HCT116 (cell line): ENCODE data around the gene IQCN. TPM values are rescaled to one million over a fixed set of nuclear protein-coding genes. Genes with fewer than 3 reads are reported as not detected.

Experiments
- ATAC-seq: fragments of 200-7000 bp; cut with Tn5 transposase; 2 replicates; pipeline ENCODE4 v1.9.1; 2020; ENCODE audit warnings: mild to moderate bottlenecking, moderate library complexity
- BruUV-seq: library from RNA; stranded (reverse); fragments of 400-500 nt; replicated peaks from 2 replicates; lab custom pipeline; 2021; lab: Mats Ljungman, UMichigan
- CTCF ChIA-PET: fragments of 300-600 bp; sonication (Branson Sonifier 250); formaldehyde crosslinking; loops from one replicate; lab custom pipeline; 2021; ENCODE audit warnings: antibody characterized with exemption; lab: Charles Lee
- POLR2A ChIA-PET: fragments of 300-600, 350-600 bp; sonication (Branson Sonifier 250); formaldehyde crosslinking; loops from one replicate; lab custom pipeline; 2021; ENCODE audit warnings: antibody characterized with exemption; lab: Charles Lee
- RAD21 ChIA-PET, 2 experiments: fragments of 300-600 bp; sonication (Branson Sonifier 250); formaldehyde crosslinking; loops; one replicate each; lab custom pipeline; 2023; ENCODE audit warnings: low total read pairs in 2 of 2; ENCODE audit not compliant: uncharacterized antibody in 2 of 2, unreplicated experiment in 2 of 2, low non-redundant PET in 1 of 2; lab: Charles Lee
- DNase-seq: peaks from one replicate; pipeline ENCODE4 v3.0.0-alpha.2; 2010; ENCODE audit warnings: low read depth, low spot score
- H2AFZ ChIP-seq: fragments of 200-600 bp; shearing (Covaris generic), sonication (generic); 2 replicates; pipeline ENCODE4 v1.6.1; 2017; ENCODE audit warnings: low read depth, mixed run types, mixed read lengths, antibody characterized with exemption, low read length; ENCODE audit not compliant: poor library complexity, severe bottlenecking
- H3K27ac ChIP-seq: 2 replicates; pipeline ENCODE4 v1.5.1; 2012; ENCODE audit warnings: low read depth, low read length
- H3K27me3 ChIP-seq: fragments of 200-600 bp; sonication (generic); 2 replicates; pipeline ENCODE4 v1.6.1; 2016; ENCODE audit warnings: mixed run types, low read length, mixed read lengths; ENCODE audit not compliant: insufficient read depth
- H3K36me3 ChIP-seq, 2 experiments: fragments of 200-500 bp in 1 of 2; fragments of 200-600 bp in 1 of 2; sonication (Bioruptor generic) in 1 of 2; sonication (generic) in 1 of 2; 2 replicates each; pipeline versions ENCODE4 v1.5.1 to v1.6.1; 2014 to 2016; ENCODE audit warnings: low read length in 2 of 2, inconsistent platforms in 1 of 2, mixed read lengths in 1 of 2, mixed run types in 1 of 2; ENCODE audit not compliant: insufficient read depth in 2 of 2, control insufficient read depth in 1 of 2
- H3K4me1 ChIP-seq, 2 experiments: fragments of 200-600 bp in 1 of 2; sonication (generic) in 1 of 2; 2 replicates each; pipeline versions ENCODE4 v1.5.1 to v1.6.1; 2012 to 2017; ENCODE audit warnings: low read length in 2 of 2, inconsistent platforms in 1 of 2, mild to moderate bottlenecking in 1 of 2, mixed read lengths in 1 of 2, mixed run types in 1 of 2, moderate library complexity in 1 of 2; ENCODE audit not compliant: insufficient read depth in 2 of 2, control insufficient read depth in 1 of 2
- H3K4me2 ChIP-seq: fragments of 200-600 bp; sonication (generic); 2 replicates; pipeline ENCODE4 v1.6.1; 2017; ENCODE audit warnings: mixed run types, low read length, mixed read lengths
- H3K4me3 ChIP-seq, 2 experiments: fragments of 200-600 bp in 1 of 2; sonication (generic) in 1 of 2; replicated peaks in 1 of 2; 2 replicates each; pipeline ENCODE4 v1.5.1; 2011 to 2016; ENCODE audit warnings: low read length in 2 of 2, control low read depth in 1 of 2, low read depth in 1 of 2, mild to moderate bottlenecking in 1 of 2, mixed read lengths in 1 of 2, mixed run types in 1 of 2
- H3K79me2 ChIP-seq: fragments of 200-600 bp; sonication (generic); 2 replicates; pipeline ENCODE4 v1.6.1; 2017; ENCODE audit warnings: mild to moderate bottlenecking, mixed run types, low read length, moderate library complexity, mixed read lengths; ENCODE audit not compliant: insufficient read depth
- H3K9ac ChIP-seq: fragments of 200-600 bp; sonication (generic); 2 replicates; pipeline ENCODE4 v1.6.1; 2016; ENCODE audit warnings: low read length, mixed read lengths
- H3K9me2 ChIP-seq: fragments of 200-600 bp; sonication (generic), shearing (Covaris generic); 2 replicates; pipeline ENCODE4 v1.6.1; 2017; ENCODE audit warnings: mixed run types, mild to moderate bottlenecking, moderate library complexity; ENCODE audit not compliant: insufficient read depth
- H3K9me3 ChIP-seq, 2 experiments: fragments of 200-500 bp in 1 of 2; fragments of 200-600 bp in 1 of 2; sonication (Bioruptor generic) in 1 of 2; sonication (generic) in 1 of 2; 2 replicates each; pipeline ENCODE4 v1.6.1; 2014 to 2017; ENCODE audit warnings: low read length in 2 of 2, mixed read lengths in 2 of 2, inconsistent platforms in 1 of 2, low read depth in 1 of 2, mild to moderate bottlenecking in 1 of 2, mixed run types in 1 of 2, moderate library complexity in 1 of 2; ENCODE audit not compliant: control insufficient read depth in 1 of 2, insufficient read depth in 1 of 2
- H4K20me1 ChIP-seq: fragments of 200-600 bp; sonication (generic), shearing (Covaris generic); 2 replicates; pipeline ENCODE4 v1.6.1; 2017; ENCODE audit warnings: mixed run types, mild to moderate bottlenecking, moderate library complexity; ENCODE audit not compliant: insufficient read depth
- ATF3 ChIP-seq: IDR thresholded peaks from 2 replicates; pipeline ENCODE4 v1.6.1; 2012
- CEBPB ChIP-seq: IDR thresholded peaks from 2 replicates; pipeline ENCODE4 v1.6.1; 2012; ENCODE audit warnings: low read depth
- EZH2 ChIP-seq: fragments of 200-600 bp; sonication (generic); IDR thresholded peaks from 2 replicates; pipeline ENCODE4 v1.6.1; 2017; ENCODE audit warnings: antibody characterized with exemption, mixed run types
- FOSL1 ChIP-seq: IDR thresholded peaks from 2 replicates; pipeline ENCODE4 v1.6.1; 2012; ENCODE audit warnings: low read depth
- MAX ChIP-seq: IDR thresholded peaks from 2 replicates; pipeline ENCODE4 v1.6.1; 2012
- POLR2A ChIP-seq: IDR thresholded peaks from 2 replicates; pipeline ENCODE4 v1.7.0; 2011; ENCODE audit warnings: borderline replicate concordance; ENCODE audit not compliant: insufficient read depth, insufficient read length; ENCODE audit errors: extremely low read depth
- RAD21 ChIP-seq: IDR thresholded peaks from 2 replicates; pipeline ENCODE4 v1.6.1; 2012; ENCODE audit warnings: low read depth, mild to moderate bottlenecking
- SIN3A ChIP-seq: IDR thresholded peaks from 2 replicates; pipeline ENCODE4 v1.6.1; 2012; ENCODE audit warnings: low read depth
- SRF ChIP-seq: IDR thresholded peaks from 2 replicates; pipeline ENCODE4 v1.6.1; 2012; ENCODE audit warnings: low read depth
- TCF7L2 ChIP-seq: IDR thresholded peaks from 2 replicates; pipeline ENCODE4 v1.7.0; 2011; ENCODE audit warnings: borderline replicate concordance, inconsistent platforms; ENCODE audit not compliant: insufficient read depth, insufficient read length; ENCODE audit errors: extremely low read depth
- intact Hi-C: fragments of 100-400 bp; cut with micrococcal nuclease; formaldehyde crosslinking; loops from 2 replicates; pipeline ENCODE4 v1.10.0; 2022
- total RNA-seq: library from RNA; stranded (reverse); gene quantifications from one replicate; pipeline ENCODE4 v1.2.1, GENCODE V29; 2021; ENCODE audit not compliant: unreplicated experiment

Gene IQCN
- total RNA-seq, 1 experiment from 2014 or later = 4.8 TPM

GRCh38 chr19:18264137-18264854 lies 10.0 kb downstream of the IQCN start:
- intact Hi-C loops = no loop called here
- no peaks in the 10 kb centered on the region for H3K9me3 ChIP-seq
- POLR2A ChIA-PET = no interaction called here
- CTCF ChIA-PET = no interaction called here
- H3K9ac ChIP-seq = no peak overlapping the region
- no peaks in the 10 kb centered on the region for H3K27me3 ChIP-seq
- no peaks in the 10 kb centered on the region for H4K20me1 ChIP-seq
- H3K27ac ChIP-seq = no peak overlapping the region
- no peaks in the 10 kb centered on the region for H3K79me2 ChIP-seq
- no peak overlapping the region for H2AFZ ChIP-seq
- H3K36me3 ChIP-seq = no peaks in the 10 kb centered on the region
- DNase-seq (no peak), ATAC-seq (no peak)
- H3K9me2 ChIP-seq = no peaks in the 10 kb centered on the region
- BruUV-seq = no TSS peak
- RAD21 ChIA-PET = no interaction called here
- no peaks in the 10 kb centered on the region for H3K4me1 ChIP-seq
- H3K4me3 ChIP-seq = no peak overlapping the region
- TF ChIP-seq SIN3A = no peak
- no peak for TF ChIP-seq CEBPB
- no peak overlapping the region for H3K4me2 ChIP-seq

- no peaks in the 10 kb centered on the region for H3K27me3 ChIP-seq
- no TSS peak for BruUV-seq
- H3K4me1 ChIP-seq = no peaks in the 10 kb centered on the region
- no peak for DNase-seq
- H4K20me1 ChIP-seq = no peaks in the 10 kb centered on the region
- no peak for ATAC-seq
- no peak overlapping the region for H3K27ac ChIP-seq
- ChIA-PET POLR2A (interaction anchor here (1.5 kb wide), 1 partner anchor 59 kb away, joined by 3 read pairs; the partner anchor contains the start of gene LSM4), RAD21 (no interaction called here), CTCF (no interaction called here)
- H3K9me2 ChIP-seq = no peaks in the 10 kb centered on the region
- no peak overlapping the region for H3K4me3 ChIP-seq
- H3K79me2 ChIP-seq = no peaks in the 10 kb centered on the region
- no peaks in the 10 kb centered on the region for H3K36me3 ChIP-seq
- H3K9me3 ChIP-seq = no peaks in the 10 kb centered on the region
- H2AFZ ChIP-seq = no peak overlapping the region
- H3K4me2 ChIP-seq = no peak overlapping the region
- no peak overlapping the region for H3K9ac ChIP-seq
- TF ChIP-seq FOSL1 (no peak), CEBPB (no peak), TCF7L2 (no peak), MAX (no peak), SRF (no peak), EZH2 (no peak), RAD21 (no peak), ATF3 (no peak), POLR2A (no peak)
- intact Hi-C loops = no loop called here
Observed at GRCh38 chr19:18263324-18264136, 10.7 kb downstream of the IQCN start.
